ENCODE measurements around the gene TSPAN12. TPM values are rescaled to one million over a fixed set of nuclear protein-coding genes. Genes with fewer than 3 reads are reported as not detected.
A peak's percentile ranks its signal among the peaks of the same experiment; 100 is the strongest.

Gene TSPAN12
- total RNA-seq, 1 experiment from 2014 or later = 8.7 TPM

DNA sequence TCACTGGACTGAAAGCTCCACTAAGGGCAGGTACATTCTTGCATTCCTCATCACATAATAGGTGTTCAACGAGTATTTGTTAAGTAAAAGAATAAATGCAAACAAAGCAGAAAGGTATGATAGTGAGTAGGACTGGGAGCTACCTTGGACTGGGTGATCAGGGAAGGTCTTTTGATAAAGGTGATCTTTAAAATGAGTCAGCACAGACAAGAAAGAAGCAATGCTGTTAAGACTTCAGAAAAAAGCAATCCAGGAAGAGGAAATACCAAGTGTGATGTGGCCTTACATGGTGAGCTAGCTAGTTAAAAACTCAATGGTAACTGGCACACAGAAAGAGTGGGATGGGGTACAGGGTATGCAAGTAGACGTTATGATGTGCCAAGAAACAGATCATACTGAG lies 40.1 kb downstream of the TSPAN12 start:
- H2BK120ac ChIP-seq (ENCODE audit: low read depth, low read length, poor library complexity, severe bottlenecking) = no peak overlapping the region
- no peak overlapping the region for H2BK5ac ChIP-seq (ENCODE audit: insufficient read length, low read length)
- no peaks in the 10 kb centered on the region for H3K9me3 ChIP-seq (ENCODE audit: control insufficient read depth, low read depth, low read length)
- H3K36me3 Mint-ChIP-seq (ENCODE audit: insufficient read depth in 1 of 3, low read depth in 3 of 3) = peaks cover 2 to 4% (median 4%) of the 10 kb centered on the region in 3 experiments; a peak in 3 of 7 replicates
- no peak overlapping the region for H3K9ac ChIP-seq (ENCODE audit: extremely low read depth, insufficient read length, low read length)
- no peaks in the 10 kb centered on the region for H3K79me1 ChIP-seq (ENCODE audit: insufficient read depth, low read depth, low read length, poor library complexity, severe bottlenecking)
- no peaks in the 10 kb centered on the region for H3K27me3 ChIP-seq (ENCODE audit: insufficient read depth, low read length)
- H3K4me3 Mint-ChIP-seq = no peak overlapping the region
- no peak overlapping the region for H2BK20ac ChIP-seq (ENCODE audit: low read depth, low read length, poor library complexity, severe bottlenecking)
- no peaks in the 10 kb centered on the region; a peak in 1 of 5 replicates for H3K9me3 Mint-ChIP-seq
- H3K14ac ChIP-seq (ENCODE audit: insufficient read depth, low read length) = no peak overlapping the region
- H3K56ac ChIP-seq (ENCODE audit: insufficient read length, low read depth, low read length) = no peak overlapping the region
- H4K5ac ChIP-seq (ENCODE audit: insufficient read length, low read depth, low read length) = no peak overlapping the region
- H3K27me3 Mint-ChIP-seq (ENCODE audit: low read depth) = no peaks in the 10 kb centered on the region
- no peaks in the 10 kb centered on the region for H3K79me2 ChIP-seq (ENCODE audit: insufficient read depth, low read length)
- H2BK15ac ChIP-seq (ENCODE audit: low read depth, low read length) = no peak overlapping the region
- H4K8ac ChIP-seq (replicated peaks; ENCODE audit: insufficient read length, low read depth, low read length) = no peak overlapping the region
- H3K4me1 Mint-ChIP-seq = peaks cover 8 to 15% of the 10 kb centered on the region in 2 experiments
- TF ChIP-seq, protein P1, sequence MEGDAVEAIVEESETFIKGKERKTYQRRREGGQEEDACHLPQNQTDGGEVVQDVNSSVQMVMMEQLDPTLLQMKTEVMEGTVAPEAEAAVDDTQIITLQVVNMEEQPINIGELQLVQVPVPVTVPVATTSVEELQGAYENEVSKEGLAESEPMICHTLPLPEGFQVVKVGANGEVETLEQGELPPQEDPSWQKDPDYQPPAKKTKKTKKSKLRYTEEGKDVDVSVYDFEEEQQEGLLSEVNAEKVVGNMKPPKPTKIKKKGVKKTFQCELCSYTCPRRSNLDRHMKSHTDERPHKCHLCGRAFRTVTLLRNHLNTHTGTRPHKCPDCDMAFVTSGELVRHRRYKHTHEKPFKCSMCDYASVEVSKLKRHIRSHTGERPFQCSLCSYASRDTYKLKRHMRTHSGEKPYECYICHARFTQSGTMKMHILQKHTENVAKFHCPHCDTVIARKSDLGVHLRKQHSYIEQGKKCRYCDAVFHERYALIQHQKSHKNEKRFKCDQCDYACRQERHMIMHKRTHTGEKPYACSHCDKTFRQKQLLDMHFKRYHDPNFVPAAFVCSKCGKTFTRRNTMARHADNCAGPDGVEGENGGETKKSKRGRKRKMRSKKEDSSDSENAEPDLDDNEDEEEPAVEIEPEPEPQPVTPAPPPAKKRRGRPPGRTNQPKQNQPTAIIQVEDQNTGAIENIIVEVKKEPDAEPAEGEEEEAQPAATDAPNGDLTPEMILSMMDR (conservative IDR thresholded peaks at IDR 0.05) = no peak
- no peaks in the 10 kb centered on the region for H3K23me2 ChIP-seq (ENCODE audit: insufficient read length, low read depth, low read length, poor library complexity, severe bottlenecking)
- no CpG with 5 or more reads among the region's 2 CpGs for WGBS (ENCODE audit: extremely low coverage, insufficient read length, low lambda C conversion rate)
- no peak overlapping the region for H3K27ac ChIP-seq (ENCODE audit: insufficient read length, low read depth, low read length)
- H2BK12ac ChIP-seq (ENCODE audit: insufficient read length, low read depth, low read length) = no peak overlapping the region
- H3K4ac ChIP-seq (ENCODE audit: low read depth, low read length) = no peak overlapping the region
- peak overlapping the region in 1 of 3 experiments; percentile 52; a peak in 4 of 7 replicates for H3K27ac Mint-ChIP-seq
- no peak overlapping the region for H2AFZ ChIP-seq (ENCODE audit: low read length)
- DNase-seq = no peak
- H2AK5ac ChIP-seq (ENCODE audit: insufficient read length, low read length) = no peak overlapping the region
- no peak overlapping the region for H3K23ac ChIP-seq (ENCODE audit: insufficient read length, low read depth, low read length)
- no peak overlapping the region for H3K18ac ChIP-seq (ENCODE audit: insufficient read length, low read depth, low read length)
- no peak overlapping the region for H4K91ac ChIP-seq (ENCODE audit: insufficient read length, low read depth, low read length)
- H3K4me1 ChIP-seq (ENCODE audit: insufficient read depth, low read length) = no peaks in the 10 kb centered on the region; the same call in 1 of the 2 replicates
- H4K20me1 ChIP-seq (ENCODE audit: control insufficient read depth, insufficient read depth, insufficient read length) = no peaks in the 10 kb centered on the region
- H3K4me2 ChIP-seq (ENCODE audit: insufficient read depth, insufficient read length, low read length) = no peak overlapping the region
- H3T11ph ChIP-seq (ENCODE audit: low read length) = no peak overlapping the region
